MCF 10A (cell line): ENCODE data around the gene CACNA2D3. TPM values are rescaled to one million over a fixed set of nuclear protein-coding genes. Genes with fewer than 3 reads are reported as not detected.

Experiments used
- BruUV-seq: library from RNA; stranded (reverse); fragments of 400-500 nt; replicated peaks from 2 replicates; lab custom pipeline; 2021; lab: Mats Ljungman, UMichigan
- CTCF ChIA-PET: fragments of 300-600 bp; sonication (Branson Sonifier 250); formaldehyde crosslinking; extraction: SDS; loops from one replicate; lab custom pipeline; 2021; ENCODE audit warnings: antibody characterized with exemption, inconsistent platforms; lab: Yijun Ruan, JAX
- POLR2A ChIA-PET: fragments of 300-600, 350-650 bp; sonication (Branson Sonifier 250); formaldehyde crosslinking; extraction: SDS; loops from one replicate; lab custom pipeline; 2020; ENCODE audit warnings: antibody characterized with exemption, inconsistent platforms; lab: Yijun Ruan, JAX
- DNase-seq: peaks from one replicate; pipeline ENCODE4 v3.0.0-alpha.2; 2018; ENCODE audit not compliant: unreplicated experiment
- H3K27ac Mint-ChIP-seq: one replicate; pipeline ENCODE4 v1.8.0; 2022; ENCODE audit warnings: mild to moderate bottlenecking, low read depth, mixed read lengths; ENCODE audit not compliant: unreplicated experiment
- H3K27me3 Mint-ChIP-seq: one replicate; pipeline ENCODE4 v1.8.0; 2022; ENCODE audit warnings: mixed read lengths; ENCODE audit not compliant: insufficient read depth, unreplicated experiment
- H3K36me3 Mint-ChIP-seq: one replicate; pipeline ENCODE4 v1.8.0; 2022; ENCODE audit warnings: mild to moderate bottlenecking, moderate library complexity, mixed read lengths; ENCODE audit not compliant: insufficient read depth, unreplicated experiment
- H3K4me1 Mint-ChIP-seq: one replicate; pipeline ENCODE4 v1.8.0; 2022; ENCODE audit warnings: mixed read lengths; ENCODE audit not compliant: insufficient read depth, unreplicated experiment
- H3K4me3 Mint-ChIP-seq: one replicate; pipeline ENCODE4 v1.8.0; 2022; ENCODE audit warnings: mild to moderate bottlenecking, moderate library complexity, mixed read lengths; ENCODE audit not compliant: unreplicated experiment
- H3K9me3 Mint-ChIP-seq: one replicate; pipeline ENCODE4 v1.8.0; 2022; ENCODE audit warnings: mixed read lengths; ENCODE audit not compliant: unreplicated experiment
- CTCF ChIP-seq: fragments of 200-600 bp; IDR thresholded peaks from one replicate; pipeline ENCODE4 v1.8.0; 2022; ENCODE audit warnings: antibody characterized with exemption, mild to moderate bottlenecking; ENCODE audit not compliant: unreplicated experiment
- intact Hi-C: fragments of 100-400 bp; cut with micrococcal nuclease; formaldehyde crosslinking; loops from 2 replicates; pipeline ENCODE4 v1.14.1; 2022
- total RNA-seq: library from RNA; stranded (reverse); gene quantifications from 2 replicates; pipeline ENCODE4 v1.2.3, GENCODE V29; 2022

Gene CACNA2D3
- total RNA-seq, 1 experiment from 2014 or later = 2.3 TPM

- Mint-ChIP-seq H3K4me1 (no peaks in the 10 kb centered on the region), H3K27ac (no peak overlapping the region), H3K36me3 (no peaks in the 10 kb centered on the region), H3K4me3 (no peak overlapping the region), H3K27me3 (no peaks in the 10 kb centered on the region), H3K9me3 (peaks cover 8% of the 10 kb centered on the region)
- DNase-seq = no peak
- no TSS peak for BruUV-seq
- intact Hi-C loops = no loop called here
- ChIA-PET POLR2A (no interaction called here), CTCF (no interaction called here)
- no peak for TF ChIP-seq CTCF
Observed at GRCh38 chr3:54511766-54512365, 389.5 kb downstream of the CACNA2D3 start.

GRCh38 chr3:54514006-54514405 is 391.7 kb downstream of the CACNA2D3 start:
- ChIA-PET CTCF (interaction anchor here (0.8 kb wide), 1 partner anchor 25 kb away, joined by 3 read pairs; no protein-coding TSS in a partner anchor), POLR2A (no interaction called here)
- H3K4me1 Mint-ChIP-seq = no peaks in the 10 kb centered on the region
- TF ChIP-seq CTCF = no peak
- intact Hi-C loops = no loop called here
- H3K4me3 Mint-ChIP-seq = no peak overlapping the region
- H3K27me3 Mint-ChIP-seq = no peaks in the 10 kb centered on the region
- BruUV-seq = no TSS peak
- peaks cover 8% of the 10 kb centered on the region for H3K9me3 Mint-ChIP-seq
- no peak overlapping the region for H3K27ac Mint-ChIP-seq
- no peaks in the 10 kb centered on the region for H3K36me3 Mint-ChIP-seq
- no peak for DNase-seq

- CTCF ChIA-PET = interaction anchor here (0.6 to 0.8 kb wide), 2 partner anchors 8 to 25 kb away, joined by 3 read pairs; no protein-coding TSS in a partner anchor
- Mint-ChIP-seq H3K4me3 (no peak overlapping the region), H3K27me3 (no peaks in the 10 kb centered on the region), H3K36me3 (no peaks in the 10 kb centered on the region), H3K27ac (no peak overlapping the region), H3K4me1 (no peaks in the 10 kb centered on the region), H3K9me3 (peaks cover 8% of the 10 kb centered on the region)
- intact Hi-C loops = no loop called here
- DNase-seq = no peak
- BruUV-seq = no TSS peak
- no peak for TF ChIP-seq CTCF
- POLR2A ChIA-PET = no interaction called here
Observed at GRCh38 chr3:54514416-54514815, 392.1 kb downstream of the CACNA2D3 start.

- DNase-seq = no peak
- no TSS peak for BruUV-seq
- Mint-ChIP-seq H3K36me3 (no peaks in the 10 kb centered on the region), H3K9me3 (no peaks in the 10 kb centered on the region), H3K27me3 (no peaks in the 10 kb centered on the region), H3K4me3 (no peak overlapping the region), H3K4me1 (no peaks in the 10 kb centered on the region), H3K27ac (no peak overlapping the region)
- TF ChIP-seq CTCF = no peak
- intact Hi-C loops = no loop called here
- ChIA-PET POLR2A (interaction anchor here (0.6 kb wide), 1 partner anchor 8 kb away, joined by 5 read pairs; no protein-coding TSS in a partner anchor), CTCF (no interaction called here)
Observed at GRCh38 chr3:54515441-54516213, 393.3 kb downstream of the CACNA2D3 start.
